SK-N-SH (cell line): ENCODE measurements around the gene SPRN.

ENCODE experiments used
- EP300 ChIP-seq, 2 experiments: IDR thresholded peaks; 2 replicates each; pipeline versions ENCODE4 v1.4.0 to v1.6.1; 2012; ENCODE audit warnings: borderline replicate concordance in 1 of 2, low read depth in 1 of 2, low read length in 1 of 2
- MXI1 ChIP-seq: IDR thresholded peaks from 2 replicates; pipeline ENCODE4 v1.6.1; 2012; ENCODE audit warnings: mild to moderate bottlenecking, low read depth, low read length, improper control_type of control experiment
- SIN3A ChIP-seq: IDR thresholded peaks from 2 replicates; pipeline ENCODE4 v1.6.1; 2012; ENCODE audit warnings: low read depth, mild to moderate bottlenecking, low read length, moderate library complexity, borderline replicate concordance
- TF ChIP-seq, protein P1 (sequence below): fragments of 200-600 bp; sonication (generic); IDR thresholded peaks from 2 replicates; pipeline ENCODE4 v1.6.1; 2017; ENCODE audit warnings: antibody characterized with exemption, mild to moderate bottlenecking, moderate library complexity
- TF ChIP-seq, protein P2 (sequence below): IDR thresholded peaks from 2 replicates; pipeline ENCODE4 v1.6.1; 2012; ENCODE audit warnings: mild to moderate bottlenecking, low read depth, low read length, moderate library complexity
- TF ChIP-seq, protein P3 (sequence below): IDR thresholded peaks from 2 replicates; pipeline ENCODE4 v1.4.0; 2012; ENCODE audit warnings: low read depth, borderline replicate concordance

DNA sequence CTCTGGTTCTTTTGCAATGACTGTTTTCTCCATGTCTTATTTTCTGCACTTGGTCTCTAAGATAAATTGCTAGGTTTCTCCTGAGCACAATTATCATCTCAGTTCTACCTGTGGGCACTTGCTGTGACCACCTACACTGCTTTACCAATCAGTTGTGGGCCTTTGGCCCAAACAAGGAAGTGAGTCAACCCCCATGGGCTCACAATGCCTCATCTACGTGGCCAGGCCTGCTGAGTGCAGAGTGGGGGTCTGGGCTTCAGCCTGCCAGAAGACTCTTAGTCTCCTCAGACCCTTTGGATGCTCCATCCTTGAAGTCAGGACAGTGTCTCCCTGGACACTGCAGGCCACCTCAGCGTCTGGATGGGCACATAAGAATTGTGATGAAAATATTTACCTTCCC, 49.6 kb upstream of the SPRN start:
- TF ChIP-seq, protein P1, sequence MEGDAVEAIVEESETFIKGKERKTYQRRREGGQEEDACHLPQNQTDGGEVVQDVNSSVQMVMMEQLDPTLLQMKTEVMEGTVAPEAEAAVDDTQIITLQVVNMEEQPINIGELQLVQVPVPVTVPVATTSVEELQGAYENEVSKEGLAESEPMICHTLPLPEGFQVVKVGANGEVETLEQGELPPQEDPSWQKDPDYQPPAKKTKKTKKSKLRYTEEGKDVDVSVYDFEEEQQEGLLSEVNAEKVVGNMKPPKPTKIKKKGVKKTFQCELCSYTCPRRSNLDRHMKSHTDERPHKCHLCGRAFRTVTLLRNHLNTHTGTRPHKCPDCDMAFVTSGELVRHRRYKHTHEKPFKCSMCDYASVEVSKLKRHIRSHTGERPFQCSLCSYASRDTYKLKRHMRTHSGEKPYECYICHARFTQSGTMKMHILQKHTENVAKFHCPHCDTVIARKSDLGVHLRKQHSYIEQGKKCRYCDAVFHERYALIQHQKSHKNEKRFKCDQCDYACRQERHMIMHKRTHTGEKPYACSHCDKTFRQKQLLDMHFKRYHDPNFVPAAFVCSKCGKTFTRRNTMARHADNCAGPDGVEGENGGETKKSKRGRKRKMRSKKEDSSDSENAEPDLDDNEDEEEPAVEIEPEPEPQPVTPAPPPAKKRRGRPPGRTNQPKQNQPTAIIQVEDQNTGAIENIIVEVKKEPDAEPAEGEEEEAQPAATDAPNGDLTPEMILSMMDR: no peak
- no peak for TF ChIP-seq SIN3A
- TF ChIP-seq, protein P2, sequence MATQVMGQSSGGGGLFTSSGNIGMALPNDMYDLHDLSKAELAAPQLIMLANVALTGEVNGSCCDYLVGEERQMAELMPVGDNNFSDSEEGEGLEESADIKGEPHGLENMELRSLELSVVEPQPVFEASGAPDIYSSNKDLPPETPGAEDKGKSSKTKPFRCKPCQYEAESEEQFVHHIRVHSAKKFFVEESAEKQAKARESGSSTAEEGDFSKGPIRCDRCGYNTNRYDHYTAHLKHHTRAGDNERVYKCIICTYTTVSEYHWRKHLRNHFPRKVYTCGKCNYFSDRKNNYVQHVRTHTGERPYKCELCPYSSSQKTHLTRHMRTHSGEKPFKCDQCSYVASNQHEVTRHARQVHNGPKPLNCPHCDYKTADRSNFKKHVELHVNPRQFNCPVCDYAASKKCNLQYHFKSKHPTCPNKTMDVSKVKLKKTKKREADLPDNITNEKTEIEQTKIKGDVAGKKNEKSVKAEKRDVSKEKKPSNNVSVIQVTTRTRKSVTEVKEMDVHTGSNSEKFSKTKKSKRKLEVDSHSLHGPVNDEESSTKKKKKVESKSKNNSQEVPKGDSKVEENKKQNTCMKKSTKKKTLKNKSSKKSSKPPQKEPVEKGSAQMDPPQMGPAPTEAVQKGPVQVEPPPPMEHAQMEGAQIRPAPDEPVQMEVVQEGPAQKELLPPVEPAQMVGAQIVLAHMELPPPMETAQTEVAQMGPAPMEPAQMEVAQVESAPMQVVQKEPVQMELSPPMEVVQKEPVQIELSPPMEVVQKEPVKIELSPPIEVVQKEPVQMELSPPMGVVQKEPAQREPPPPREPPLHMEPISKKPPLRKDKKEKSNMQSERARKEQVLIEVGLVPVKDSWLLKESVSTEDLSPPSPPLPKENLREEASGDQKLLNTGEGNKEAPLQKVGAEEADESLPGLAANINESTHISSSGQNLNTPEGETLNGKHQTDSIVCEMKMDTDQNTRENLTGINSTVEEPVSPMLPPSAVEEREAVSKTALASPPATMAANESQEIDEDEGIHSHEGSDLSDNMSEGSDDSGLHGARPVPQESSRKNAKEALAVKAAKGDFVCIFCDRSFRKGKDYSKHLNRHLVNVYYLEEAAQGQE: no peak
- no peak for TF ChIP-seq MXI1
- TF ChIP-seq EP300 (IDR thresholded peaks at IDR 0.05; ENCODE audit: borderline replicate concordance in 1 of 2, low read depth in 1 of 2, low read length in 1 of 2): no peak
- TF ChIP-seq, protein P3, sequence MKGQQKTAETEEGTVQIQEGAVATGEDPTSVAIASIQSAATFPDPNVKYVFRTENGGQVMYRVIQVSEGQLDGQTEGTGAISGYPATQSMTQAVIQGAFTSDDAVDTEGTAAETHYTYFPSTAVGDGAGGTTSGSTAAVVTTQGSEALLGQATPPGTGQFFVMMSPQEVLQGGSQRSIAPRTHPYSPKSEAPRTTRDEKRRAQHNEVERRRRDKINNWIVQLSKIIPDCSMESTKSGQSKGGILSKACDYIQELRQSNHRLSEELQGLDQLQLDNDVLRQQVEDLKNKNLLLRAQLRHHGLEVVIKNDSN: no peak
